ENCODE results near the gene DSE. TPM values are rescaled to one million over a fixed set of nuclear protein-coding genes. Genes with fewer than 3 reads are reported as not detected.
"Not testable (repeated sequence)": the region's sequence is repeated elsewhere in the genome, so short reads cannot be mapped to it uniquely, and the experiment has no call there.

The DSE gene
- total RNA-seq, 1 donor from 2014 or later: 3.1 TPM

DNA sequence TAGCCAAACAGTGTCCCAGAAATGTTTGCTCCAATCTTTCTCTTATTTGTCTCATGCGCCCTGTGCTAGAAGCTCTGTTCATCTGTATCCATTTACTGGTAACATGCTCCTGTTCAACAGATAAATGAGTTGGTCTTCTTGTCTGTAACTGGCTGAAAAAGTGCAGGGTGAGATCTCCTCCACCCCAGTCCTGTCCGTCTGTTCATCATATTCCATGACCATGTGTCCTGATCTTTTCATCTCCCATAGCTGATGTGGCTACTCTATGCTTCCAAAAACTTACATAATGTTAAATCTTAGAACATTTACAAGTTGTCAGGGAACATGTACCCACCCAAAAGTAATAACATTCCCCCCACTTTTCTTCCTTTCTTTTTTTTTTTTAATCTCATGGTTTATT, 31.8 kb upstream of the DSE start:
- Mint-ChIP-seq H3K4me3 (no peak overlapping the region), H3K9me3 (peaks cover 4% of the 10 kb centered on the region), H3K4me1 (ENCODE audit: low read depth) (no peaks in the 10 kb centered on the region), H3K27me3 (ENCODE audit: insufficient read depth) (peaks cover 3% of the 10 kb centered on the region), H3K36me3 (ENCODE audit: low read depth) (no peaks in the 10 kb centered on the region), H3K27ac (no peak overlapping the region)
- intact Hi-C loops (cut with micrococcal nuclease): no loop called here
- no peak for DNase-seq (ENCODE audit: low spot score)

DNA sequence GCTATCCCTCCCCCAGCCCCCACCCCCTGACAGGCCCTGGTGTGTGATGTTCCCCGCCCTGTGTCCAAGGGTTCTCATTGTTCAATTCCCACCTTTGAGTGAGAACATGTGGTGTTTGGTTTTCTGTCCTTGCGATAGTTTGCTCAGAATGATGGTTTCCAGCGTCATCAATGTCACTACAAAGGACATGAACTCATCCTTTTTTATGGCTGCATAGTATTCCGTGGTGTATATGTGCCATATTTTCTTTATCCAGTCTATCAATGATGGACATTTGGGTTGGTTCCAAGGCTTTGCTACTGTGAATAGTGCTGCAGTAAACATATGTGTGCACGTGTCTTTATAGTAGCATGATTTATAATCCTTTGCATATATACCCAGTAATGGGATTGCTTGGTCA, 30.1 kb upstream of the DSE start:
- H3K9me3 Mint-ChIP-seq; intact Hi-C loops (cut with micrococcal nuclease); H3K36me3 Mint-ChIP-seq (ENCODE audit: low read depth); H3K4me3 Mint-ChIP-seq; H3K27ac Mint-ChIP-seq; DNase-seq (ENCODE audit: low spot score); H3K4me1 Mint-ChIP-seq (ENCODE audit: low read depth); H3K27me3 Mint-ChIP-seq (ENCODE audit: insufficient read depth): not testable (repeated sequence)

DNA sequence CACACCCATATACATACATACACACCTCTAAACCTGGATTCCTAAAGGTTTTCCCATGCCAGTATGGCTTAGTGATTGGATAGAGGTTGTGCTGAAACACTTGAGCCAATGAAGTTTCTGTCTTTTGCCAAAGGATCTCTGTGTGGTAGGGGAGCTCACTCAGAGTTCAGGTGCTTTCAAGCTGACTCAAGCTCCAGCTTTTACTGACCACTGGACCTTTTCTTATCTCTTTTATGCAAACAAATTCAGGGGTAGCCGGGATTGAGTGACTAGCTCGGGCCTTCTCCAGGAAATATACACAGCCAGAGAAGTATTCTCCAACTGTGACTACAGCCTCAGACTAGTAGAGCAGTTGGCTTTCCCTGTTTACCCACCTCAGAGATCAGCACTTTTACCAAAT, 21.5 kb upstream of the DSE start:
- no peak overlapping the region for H3K4me3 Mint-ChIP-seq
- no peaks in the 10 kb centered on the region for H3K36me3 Mint-ChIP-seq (ENCODE audit: low read depth)
- H3K27me3 Mint-ChIP-seq (ENCODE audit: insufficient read depth): peaks cover 3% of the 10 kb centered on the region
- H3K27ac Mint-ChIP-seq: no peak overlapping the region
- H3K4me1 Mint-ChIP-seq (ENCODE audit: low read depth): no peaks in the 10 kb centered on the region
- no peaks in the 10 kb centered on the region for H3K9me3 Mint-ChIP-seq
- intact Hi-C loops (cut with micrococcal nuclease): no loop called here
- no peak for DNase-seq (ENCODE audit: low spot score)

DNA sequence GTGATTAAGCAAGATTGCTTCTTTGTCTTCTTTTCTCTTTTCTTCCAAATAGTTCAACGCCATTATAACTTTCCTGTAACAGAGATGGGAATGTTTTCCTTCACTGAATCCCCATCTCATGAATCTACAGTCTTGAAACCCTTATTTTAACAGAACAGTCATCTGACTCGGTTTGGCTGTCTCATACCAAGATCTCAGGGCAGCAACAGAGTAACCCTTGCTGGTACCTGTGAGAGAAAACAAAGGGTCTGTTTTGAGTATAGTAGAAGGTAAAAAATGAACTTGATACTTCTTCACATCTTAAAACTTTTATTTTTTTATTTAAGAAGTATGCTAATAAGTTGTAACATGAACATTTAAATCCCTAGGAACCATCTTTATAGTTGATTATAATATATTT, 19.6 kb upstream of the DSE start:
- Mint-ChIP-seq H3K27ac (no peak overlapping the region), H3K4me1 (ENCODE audit: low read depth) (no peaks in the 10 kb centered on the region), H3K27me3 (ENCODE audit: insufficient read depth) (no peaks in the 10 kb centered on the region), H3K4me3 (no peak overlapping the region), H3K36me3 (ENCODE audit: low read depth) (no peaks in the 10 kb centered on the region), H3K9me3 (no peaks in the 10 kb centered on the region)
- no peak for DNase-seq (ENCODE audit: low spot score)
- intact Hi-C loops (cut with micrococcal nuclease): no loop called here

DNA sequence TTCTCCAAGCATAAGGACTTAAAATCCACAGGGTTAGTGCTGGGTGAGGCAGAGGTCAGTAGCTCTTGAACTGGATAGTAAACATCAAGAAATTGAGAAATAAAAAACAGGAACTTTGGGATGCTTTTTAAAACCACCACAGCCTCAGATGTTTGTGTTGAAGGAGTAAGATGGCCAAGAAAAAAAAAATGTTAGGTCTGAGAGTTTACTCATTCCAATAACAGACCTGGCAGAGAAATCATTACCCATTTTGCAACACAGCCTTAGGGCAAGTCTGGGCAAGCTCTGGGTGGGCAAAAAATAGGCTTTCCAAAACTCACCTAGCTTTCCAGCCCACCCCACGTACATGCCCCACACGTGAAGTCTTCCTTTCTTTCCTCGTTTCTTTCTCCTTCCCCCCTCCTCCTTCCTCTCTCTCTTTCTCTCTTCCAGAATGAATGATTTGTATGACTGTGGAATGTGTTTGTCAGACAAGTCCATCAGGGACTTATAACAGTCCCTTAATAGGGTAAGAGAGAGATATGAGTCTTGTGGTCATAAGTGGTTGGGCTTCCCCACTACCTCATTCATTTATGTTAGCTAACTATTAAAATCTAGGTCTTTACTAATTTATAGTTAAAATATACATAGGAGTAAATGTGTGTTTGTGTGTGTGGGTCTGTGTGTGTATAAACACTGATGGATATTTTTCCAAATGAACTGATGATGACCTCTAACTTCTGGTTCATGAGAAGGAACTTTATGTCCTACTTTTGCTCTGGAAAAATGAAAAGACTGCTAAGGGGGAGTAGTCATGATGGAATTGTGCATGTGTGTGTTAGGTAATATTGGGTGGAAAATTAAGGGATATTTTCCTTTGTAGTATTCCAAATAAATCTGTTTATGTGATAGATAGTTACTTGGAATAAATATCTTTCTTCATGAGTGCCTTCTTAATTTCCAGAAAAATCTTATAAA, 18.0 kb upstream of the DSE start:
- no peaks in the 10 kb centered on the region for H3K27me3 Mint-ChIP-seq (ENCODE audit: insufficient read depth)
- DNase-seq (ENCODE audit: low spot score): no peak
- H3K4me3 Mint-ChIP-seq: no peak overlapping the region
- H3K36me3 Mint-ChIP-seq (ENCODE audit: low read depth): no peaks in the 10 kb centered on the region
- no peak overlapping the region for H3K27ac Mint-ChIP-seq
- H3K9me3 Mint-ChIP-seq: no peaks in the 10 kb centered on the region
- intact Hi-C loops (cut with micrococcal nuclease): no loop called here
- H3K4me1 Mint-ChIP-seq (ENCODE audit: low read depth): no peaks in the 10 kb centered on the region

DNA sequence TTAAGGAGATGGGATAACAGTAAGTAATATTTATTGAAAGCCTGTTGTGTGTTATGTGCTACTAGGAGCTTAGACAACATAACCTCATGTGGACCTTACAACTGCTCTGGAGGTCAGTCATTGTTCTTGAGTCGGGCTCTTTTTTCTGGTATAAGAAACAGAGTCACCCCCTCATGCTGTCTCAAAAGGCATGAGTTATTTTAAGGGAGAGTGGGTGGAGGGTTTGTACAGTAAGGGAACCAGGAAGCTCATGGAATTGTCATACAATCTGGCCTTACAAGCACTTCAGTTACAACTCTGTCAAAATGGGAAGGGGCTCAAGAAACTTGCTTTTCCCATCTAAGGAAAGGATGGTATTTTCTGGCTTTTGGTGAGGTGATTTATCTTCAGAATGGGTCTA, 16.5 kb upstream of the DSE start:
- DNase-seq (ENCODE audit: low spot score): no peak

DNA sequence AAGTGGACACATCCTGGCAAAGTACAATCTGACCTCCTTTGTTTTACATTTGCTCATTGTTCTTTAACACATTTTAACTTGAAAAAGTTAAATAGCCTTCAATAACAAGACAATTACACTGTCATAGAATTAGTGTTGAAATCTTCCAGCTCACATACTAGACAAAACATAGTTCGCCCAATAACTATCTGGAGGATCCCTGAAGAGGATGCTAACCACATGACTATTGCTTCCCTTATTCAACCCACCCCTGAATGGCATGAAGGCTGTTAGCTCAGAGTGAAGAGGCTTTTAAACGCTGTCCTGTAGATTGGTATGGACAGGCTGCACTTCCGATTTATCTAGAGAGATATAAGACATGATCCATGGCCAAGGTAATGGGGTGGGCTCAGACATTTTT, 15.0 kb upstream of the DSE start:
- no peak for DNase-seq (ENCODE audit: low spot score)
- intact Hi-C loops (cut with micrococcal nuclease): no loop called here
- H3K36me3 Mint-ChIP-seq (ENCODE audit: low read depth): peaks cover 2% of the 10 kb centered on the region
- H3K27me3 Mint-ChIP-seq (ENCODE audit: insufficient read depth): peaks cover 3% of the 10 kb centered on the region
- no peaks in the 10 kb centered on the region for H3K9me3 Mint-ChIP-seq
- H3K4me3 Mint-ChIP-seq: no peak overlapping the region
- no peak overlapping the region for H3K27ac Mint-ChIP-seq
- H3K4me1 Mint-ChIP-seq (ENCODE audit: low read depth): no peaks in the 10 kb centered on the region

More for the DNA sequence above, 16.5 kb upstream of the DSE start:
- intact Hi-C loops (cut with micrococcal nuclease): no loop called here
- no peaks in the 10 kb centered on the region for H3K27me3 Mint-ChIP-seq (ENCODE audit: insufficient read depth)
- no peak overlapping the region for H3K27ac Mint-ChIP-seq
- H3K36me3 Mint-ChIP-seq (ENCODE audit: low read depth): no peaks in the 10 kb centered on the region
- H3K4me3 Mint-ChIP-seq: no peak overlapping the region
- H3K9me3 Mint-ChIP-seq: no peaks in the 10 kb centered on the region
- H3K4me1 Mint-ChIP-seq (ENCODE audit: low read depth): no peaks in the 10 kb centered on the region

DNA sequence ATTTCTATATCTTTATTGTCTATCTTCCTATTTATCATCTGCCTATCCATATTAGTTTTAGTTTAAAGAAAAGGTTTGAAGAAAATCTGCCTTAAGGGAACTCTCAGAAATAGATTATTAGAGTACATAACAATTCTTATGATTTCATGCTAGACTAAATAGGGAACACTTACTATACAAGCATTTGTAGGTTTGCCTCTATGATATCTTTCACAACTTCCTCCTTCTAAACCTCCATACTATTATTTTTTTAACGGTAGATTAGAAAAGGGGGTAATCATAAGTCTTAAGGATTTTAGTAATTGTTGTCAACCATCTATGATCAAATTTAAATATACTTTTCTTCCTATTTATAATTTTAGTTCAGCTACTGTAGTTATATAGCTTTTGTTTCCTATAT, 11.6 kb upstream of the DSE start:
- intact Hi-C loops (cut with micrococcal nuclease): no loop called here
- H3K27me3 Mint-ChIP-seq (ENCODE audit: insufficient read depth): peaks cover 3% of the 10 kb centered on the region
- no peak overlapping the region for H3K4me3 Mint-ChIP-seq
- no peak for DNase-seq (ENCODE audit: low spot score)
- H3K4me1 Mint-ChIP-seq (ENCODE audit: low read depth): no peaks in the 10 kb centered on the region
- no peak overlapping the region for H3K27ac Mint-ChIP-seq
- no peaks in the 10 kb centered on the region for H3K9me3 Mint-ChIP-seq
- H3K36me3 Mint-ChIP-seq (ENCODE audit: low read depth): peaks cover 2% of the 10 kb centered on the region

DNA sequence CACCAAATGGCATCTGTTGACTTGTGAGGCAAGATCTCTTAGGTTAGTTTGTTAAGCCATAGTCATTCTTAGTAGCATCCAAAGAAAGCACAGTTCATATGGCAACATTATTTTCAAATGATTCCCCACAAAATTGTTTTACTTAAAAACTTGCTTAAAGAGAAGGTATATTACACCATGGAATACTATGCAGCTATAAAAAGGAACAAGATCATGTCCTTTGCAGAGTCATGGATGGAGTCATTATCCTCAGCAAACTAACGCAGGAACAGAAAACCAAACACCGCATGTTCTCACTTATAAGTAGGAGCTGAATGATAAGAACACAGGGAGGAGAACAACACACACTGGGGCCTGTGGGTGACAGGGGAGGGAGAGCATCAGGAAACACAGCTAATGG, 10.9 kb upstream of the DSE start:
- Mint-ChIP-seq H3K36me3 (ENCODE audit: low read depth) (peaks cover 2% of the 10 kb centered on the region), H3K4me1 (ENCODE audit: low read depth) (no peaks in the 10 kb centered on the region), H3K9me3 (no peaks in the 10 kb centered on the region), H3K27ac (no peak overlapping the region), H3K4me3 (no peak overlapping the region), H3K27me3 (ENCODE audit: insufficient read depth) (peaks cover 3% of the 10 kb centered on the region)
- DNase-seq (ENCODE audit: low spot score): no peak
- intact Hi-C loops (cut with micrococcal nuclease): no loop called here

DNA sequence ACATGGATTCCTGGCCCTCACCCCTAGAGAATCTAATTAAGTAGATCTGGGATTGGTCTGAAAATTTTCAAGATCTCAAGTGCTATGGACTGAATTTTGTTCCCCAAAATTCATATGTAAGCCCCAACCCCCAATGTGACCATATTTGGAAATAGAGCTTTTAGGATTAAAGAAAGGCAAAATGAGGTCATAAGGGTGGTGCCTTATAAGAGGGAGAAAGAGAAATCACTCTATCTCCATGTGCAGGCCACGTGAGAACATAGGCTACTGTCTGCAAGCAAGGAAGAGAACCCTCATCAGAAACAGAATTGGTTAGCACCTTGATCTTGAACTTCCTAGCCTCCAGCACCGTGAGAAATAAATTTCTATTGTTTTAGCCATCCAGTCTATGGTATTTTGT, 8.5 kb upstream of the DSE start:
- H3K27me3 Mint-ChIP-seq (ENCODE audit: insufficient read depth): peaks cover 10% of the 10 kb centered on the region
- no peaks in the 10 kb centered on the region for H3K9me3 Mint-ChIP-seq
- H3K4me1 Mint-ChIP-seq (ENCODE audit: low read depth): peaks cover under 1% of the 10 kb centered on the region
- no peak overlapping the region for H3K27ac Mint-ChIP-seq
- intact Hi-C loops (cut with micrococcal nuclease): no loop called here
- no peak overlapping the region for H3K4me3 Mint-ChIP-seq
- H3K36me3 Mint-ChIP-seq (ENCODE audit: low read depth): peaks cover 2% of the 10 kb centered on the region
- no peak for DNase-seq (ENCODE audit: low spot score)

DNA sequence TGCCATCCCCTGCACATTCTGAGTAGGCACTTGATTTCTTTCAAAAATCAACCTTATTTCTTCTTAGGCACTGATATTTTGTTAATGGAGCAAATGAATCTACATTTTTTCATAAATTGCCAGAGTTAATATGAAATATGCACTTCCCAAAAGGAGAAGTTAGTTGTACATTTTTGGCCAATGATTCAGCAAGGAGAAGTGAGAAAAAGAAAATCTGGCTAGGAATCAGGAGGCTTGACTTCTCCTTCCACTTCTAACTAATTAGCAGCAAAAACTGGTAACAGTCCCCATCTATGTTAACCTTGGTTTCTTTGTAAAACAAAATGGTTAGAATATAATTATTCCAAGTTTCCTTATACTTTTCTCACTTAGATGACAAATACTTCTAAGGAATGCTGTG, 7.0 kb upstream of the DSE start:
- H3K27me3 Mint-ChIP-seq (ENCODE audit: insufficient read depth): peaks cover 16% of the 10 kb centered on the region
- H3K27ac Mint-ChIP-seq: no peak overlapping the region
- H3K4me1 Mint-ChIP-seq (ENCODE audit: low read depth): peaks cover 10% of the 10 kb centered on the region
- H3K36me3 Mint-ChIP-seq (ENCODE audit: low read depth): peaks cover 4% of the 10 kb centered on the region
- H3K4me3 Mint-ChIP-seq: no peak overlapping the region
- DNase-seq (ENCODE audit: low spot score): no peak
- H3K9me3 Mint-ChIP-seq: no peaks in the 10 kb centered on the region
- intact Hi-C loops (cut with micrococcal nuclease): no loop called here

DNA sequence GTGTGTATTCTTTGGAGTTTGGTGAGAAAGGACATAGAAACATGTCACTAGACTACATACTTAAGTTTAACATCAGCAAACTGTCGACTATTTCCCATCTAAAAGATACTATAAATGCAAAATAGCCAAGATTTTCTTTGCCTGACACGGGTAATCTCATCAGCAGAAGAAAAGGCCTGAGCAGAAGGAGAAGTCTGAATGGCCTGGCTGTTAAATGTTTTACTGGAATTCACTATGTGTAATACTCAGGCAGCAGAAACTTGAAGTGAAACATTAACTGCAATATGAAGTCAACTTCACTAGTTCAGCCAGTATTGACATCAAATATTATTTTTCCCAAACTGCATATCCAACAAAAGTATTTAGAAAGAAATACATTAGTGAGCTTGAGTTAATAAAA, 6.4 kb upstream of the DSE start:
- Mint-ChIP-seq H3K4me1 (ENCODE audit: low read depth) (peaks cover 10% of the 10 kb centered on the region), H3K27me3 (ENCODE audit: insufficient read depth) (peaks cover 16% of the 10 kb centered on the region)
- intact Hi-C loops (cut with micrococcal nuclease): no loop called here

DNA sequence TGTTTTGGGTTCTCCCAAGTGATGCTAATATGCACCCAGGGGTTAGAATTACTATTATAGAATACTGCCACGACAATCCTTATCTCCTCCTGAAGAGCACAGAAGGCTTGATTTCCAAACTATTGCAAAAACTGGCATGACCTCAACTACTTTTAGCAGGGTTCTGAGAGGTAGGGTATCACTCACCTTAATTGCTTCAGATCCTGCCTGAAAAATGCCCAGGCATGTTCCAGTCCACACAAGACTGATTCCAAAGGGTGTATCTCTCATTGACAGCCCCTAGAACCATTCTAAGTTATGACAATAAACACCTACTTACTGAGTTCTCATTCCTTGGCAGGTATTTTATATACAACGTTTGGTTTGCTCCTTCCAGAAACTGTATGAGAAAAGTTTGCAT, 5.0 kb upstream of the DSE start:
- Mint-ChIP-seq H3K4me1 (ENCODE audit: low read depth) (peaks cover 20% of the 10 kb centered on the region), H3K27me3 (ENCODE audit: insufficient read depth) (peaks cover 22% of the 10 kb centered on the region), H3K9me3 (no peaks in the 10 kb centered on the region), H3K36me3 (ENCODE audit: low read depth) (peaks cover 2% of the 10 kb centered on the region), H3K27ac (no peak overlapping the region), H3K4me3 (no peak overlapping the region)
- intact Hi-C loops (cut with micrococcal nuclease): no loop called here
- no peak for DNase-seq (ENCODE audit: low spot score)

More for the DNA sequence above, 6.4 kb upstream of the DSE start:
- DNase-seq (ENCODE audit: low spot score): no peak
- Mint-ChIP-seq H3K9me3 (no peaks in the 10 kb centered on the region), H3K36me3 (ENCODE audit: low read depth) (peaks cover 4% of the 10 kb centered on the region), H3K27ac (no peak overlapping the region), H3K4me3 (no peak overlapping the region)

All from activated T-helper 1 cell treated with anti-CD3 and anti-CD28 coated beads, Interleukin-12 subunit alpha, Interleukin-12 subunit beta, Interleukin-2, Interleukin-4 antibody, amounts not matched to agents 30 ng/mL and 10 ng/mL and 1 ng/mL, durations not matched to agents 14 hours and 24 hours and 36 hours (primary cell).